Rectal smooth muscle tissue (tissue), 1 donor: ENCODE measurements around the gene NARF.
"Not testable (repeated sequence)": the region's sequence is repeated elsewhere in the genome, so short reads cannot be mapped to it uniquely, and the experiment has no call there.

Source experiments
- H3K27ac ChIP-seq: one replicate; pipeline ENCODE4 v1.7.0; 2013; ENCODE audit warnings: low read depth, low read length, inconsistent platforms
- H3K27me3 ChIP-seq: one replicate; pipeline ENCODE4 v1.7.0; 2013; ENCODE audit warnings: low read length; ENCODE audit not compliant: control insufficient read depth, insufficient read depth
- H3K36me3 ChIP-seq: one replicate; pipeline ENCODE4 v1.7.0; 2013; ENCODE audit warnings: low read length; ENCODE audit not compliant: control insufficient read depth, insufficient read depth
- H3K4me1 ChIP-seq: one replicate; pipeline ENCODE4 v1.7.0; 2013; ENCODE audit warnings: low read length; ENCODE audit not compliant: control insufficient read depth, insufficient read depth
- H3K4me3 ChIP-seq: one replicate; pipeline ENCODE4 v1.7.0; 2013; ENCODE audit warnings: low read length
- H3K9ac ChIP-seq: one replicate; pipeline ENCODE4 v1.7.0; 2013; ENCODE audit warnings: low read length

The NARF gene

DNA sequence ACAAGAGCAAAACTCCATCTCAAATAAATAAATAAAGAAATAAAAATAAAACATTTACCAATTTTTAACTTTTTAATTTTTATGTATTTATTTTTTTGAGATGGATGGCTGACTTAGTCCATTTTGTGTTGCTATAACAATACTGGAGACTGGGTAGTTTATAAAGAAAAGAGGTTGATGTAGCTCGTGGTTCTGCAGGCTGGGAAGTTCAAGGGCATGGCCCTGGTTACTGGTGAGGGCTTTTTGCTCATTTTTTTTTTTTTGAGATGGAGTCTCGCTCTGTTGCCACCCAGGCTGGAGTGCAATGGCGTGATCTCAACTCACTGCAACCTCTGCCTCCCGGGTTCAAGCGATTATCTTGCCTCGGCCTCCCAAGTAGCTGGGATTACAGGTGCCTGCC is 46.8 kb downstream of the NARF start:
- no peak overlapping the region for H3K4me3 ChIP-seq
- H3K4me1 ChIP-seq, result no peaks in the 10 kb centered on the region
- no peaks in the 10 kb centered on the region for H3K36me3 ChIP-seq
- H3K27me3 ChIP-seq, result no peaks in the 10 kb centered on the region
- H3K9ac ChIP-seq, result no peak overlapping the region
- no peak overlapping the region for H3K27ac ChIP-seq

DNA sequence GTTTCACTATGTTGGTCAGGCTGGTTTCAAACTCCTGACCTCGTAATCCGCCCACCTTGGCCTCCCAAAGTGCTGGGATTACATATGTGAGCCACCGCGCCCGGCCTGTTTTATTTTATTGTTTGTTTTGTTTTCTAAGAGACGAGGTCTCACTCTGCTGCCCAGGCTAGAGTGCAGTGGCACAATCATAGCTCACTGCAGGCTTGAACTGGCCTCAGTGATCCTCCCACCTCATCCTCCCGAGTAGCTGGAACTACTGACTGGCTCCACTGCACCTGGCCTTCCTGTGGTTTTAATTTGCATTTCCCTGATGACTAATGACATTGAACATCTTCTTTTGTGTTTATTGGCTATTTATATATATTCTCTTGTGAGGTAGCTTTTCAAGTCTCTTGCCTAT is 47.9 kb downstream of the NARF start:
- not testable (repeated sequence) for H3K27ac ChIP-seq, H3K36me3 ChIP-seq, H3K4me1 ChIP-seq, H3K27me3 ChIP-seq, H3K9ac ChIP-seq, H3K4me3 ChIP-seq

DNA sequence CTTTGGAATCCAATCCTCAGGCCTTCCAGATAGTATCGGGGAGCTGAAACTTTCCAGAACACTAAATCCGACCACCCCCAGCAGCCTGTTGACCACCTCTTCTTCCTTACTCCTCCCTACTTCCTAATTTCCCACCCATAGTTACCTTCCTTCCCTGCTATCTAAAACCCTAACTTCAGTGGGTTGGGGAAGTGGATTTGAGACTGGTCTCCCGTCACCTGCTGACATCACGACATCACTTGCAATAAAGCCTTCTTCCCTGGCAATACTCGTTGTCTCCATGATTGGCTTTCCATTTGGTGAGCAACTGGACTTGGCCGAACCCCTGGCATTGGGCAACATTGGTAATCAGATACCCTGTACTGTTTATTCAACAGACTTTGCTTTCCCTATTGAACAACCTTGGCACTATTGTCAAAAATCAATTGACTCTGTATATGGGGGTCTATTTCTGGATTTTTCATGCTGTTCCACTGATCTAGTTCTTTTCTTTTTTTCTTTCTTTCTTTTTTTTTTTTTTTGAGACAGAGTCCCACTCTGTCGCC is 49.2 kb downstream of the NARF start:
- Histone ChIP-seq H3K4me1 (no peaks in the 10 kb centered on the region), H3K27me3 (no peaks in the 10 kb centered on the region), H3K4me3 (no peak overlapping the region), H3K27ac (no peak overlapping the region), H3K36me3 (no peaks in the 10 kb centered on the region), H3K9ac (no peak overlapping the region)

DNA sequence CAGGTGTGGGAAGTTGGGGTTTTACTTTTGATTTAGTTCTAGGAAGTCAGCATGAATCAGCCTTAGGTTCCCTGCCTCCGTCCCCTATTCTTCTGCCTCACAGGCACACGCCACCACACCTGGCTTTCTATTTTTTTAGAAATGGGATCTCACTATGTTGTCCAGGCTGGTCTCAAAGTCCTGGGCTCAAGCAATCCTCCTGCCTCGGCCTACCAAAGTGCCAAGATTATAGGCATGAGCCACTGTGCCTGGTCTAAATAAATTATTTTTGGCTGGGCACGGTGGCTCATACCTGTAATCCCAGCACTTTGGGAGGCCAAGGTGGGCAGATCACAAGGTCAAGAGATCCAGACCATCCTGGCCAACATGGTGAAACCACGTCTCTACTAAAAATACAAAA is 53.1 kb downstream of the NARF start:
- H3K4me1 ChIP-seq, H3K4me3 ChIP-seq, H3K27me3 ChIP-seq, H3K36me3 ChIP-seq, H3K27ac ChIP-seq, H3K9ac ChIP-seq: not testable (repeated sequence)

DNA sequence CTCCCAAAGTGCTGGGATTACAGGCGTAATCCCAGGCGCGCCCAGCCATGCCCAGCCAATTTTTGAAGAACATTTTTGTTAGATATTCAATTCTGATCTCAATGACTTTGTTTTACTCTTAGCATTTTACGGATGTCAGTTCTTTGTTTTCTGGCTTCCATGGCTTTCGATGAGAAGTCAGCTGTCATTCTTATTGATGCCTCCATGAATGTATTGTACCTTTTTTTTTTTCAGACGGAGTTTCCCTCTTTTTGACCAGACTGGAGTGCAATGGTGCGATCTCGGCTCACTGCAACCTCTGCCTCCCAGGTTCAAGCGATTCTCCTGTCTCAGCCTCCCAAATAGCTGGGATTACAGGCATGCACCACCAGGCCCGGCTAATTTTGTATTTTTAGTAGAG is 55.3 kb downstream of the NARF start:
- H3K36me3 ChIP-seq, H3K27ac ChIP-seq, H3K27me3 ChIP-seq, H3K4me1 ChIP-seq, H3K4me3 ChIP-seq, H3K9ac ChIP-seq: not testable (repeated sequence)

DNA sequence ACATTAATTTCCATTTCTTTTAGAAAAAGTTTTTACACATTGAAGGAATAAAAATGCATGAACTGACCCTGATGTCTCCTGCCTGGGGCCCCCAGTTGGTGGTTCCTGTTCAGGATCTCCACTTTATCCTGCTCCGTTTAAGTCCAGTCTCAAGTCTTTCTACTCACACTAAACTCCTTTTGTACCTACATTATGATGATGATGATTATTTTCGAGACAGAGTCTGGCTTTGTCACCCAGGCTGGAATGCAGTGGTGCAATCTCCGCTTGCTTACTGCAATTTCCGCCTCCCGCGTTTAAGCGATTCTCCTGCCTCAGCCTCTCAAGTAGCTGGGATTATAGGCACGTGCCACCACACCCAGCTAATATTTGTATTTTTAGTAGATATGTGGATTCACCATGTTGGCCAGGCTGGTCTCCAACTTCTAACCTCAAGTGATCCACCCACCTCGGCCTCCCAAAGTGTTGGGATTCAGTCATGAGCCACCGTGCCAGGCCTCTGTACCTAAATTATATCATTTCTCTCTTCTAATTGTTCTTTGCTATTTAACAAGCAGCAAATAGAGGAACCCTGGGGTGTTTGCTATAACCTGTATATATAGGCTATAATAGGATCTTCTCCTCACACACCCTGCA is 58.8 kb downstream of the NARF start:
- Histone ChIP-seq H3K4me3 (no peak overlapping the region), H3K4me1 (no peaks in the 10 kb centered on the region), H3K9ac (no peak overlapping the region), H3K27ac (no peak overlapping the region), H3K36me3 (no peaks in the 10 kb centered on the region), H3K27me3 (no peaks in the 10 kb centered on the region)

DNA sequence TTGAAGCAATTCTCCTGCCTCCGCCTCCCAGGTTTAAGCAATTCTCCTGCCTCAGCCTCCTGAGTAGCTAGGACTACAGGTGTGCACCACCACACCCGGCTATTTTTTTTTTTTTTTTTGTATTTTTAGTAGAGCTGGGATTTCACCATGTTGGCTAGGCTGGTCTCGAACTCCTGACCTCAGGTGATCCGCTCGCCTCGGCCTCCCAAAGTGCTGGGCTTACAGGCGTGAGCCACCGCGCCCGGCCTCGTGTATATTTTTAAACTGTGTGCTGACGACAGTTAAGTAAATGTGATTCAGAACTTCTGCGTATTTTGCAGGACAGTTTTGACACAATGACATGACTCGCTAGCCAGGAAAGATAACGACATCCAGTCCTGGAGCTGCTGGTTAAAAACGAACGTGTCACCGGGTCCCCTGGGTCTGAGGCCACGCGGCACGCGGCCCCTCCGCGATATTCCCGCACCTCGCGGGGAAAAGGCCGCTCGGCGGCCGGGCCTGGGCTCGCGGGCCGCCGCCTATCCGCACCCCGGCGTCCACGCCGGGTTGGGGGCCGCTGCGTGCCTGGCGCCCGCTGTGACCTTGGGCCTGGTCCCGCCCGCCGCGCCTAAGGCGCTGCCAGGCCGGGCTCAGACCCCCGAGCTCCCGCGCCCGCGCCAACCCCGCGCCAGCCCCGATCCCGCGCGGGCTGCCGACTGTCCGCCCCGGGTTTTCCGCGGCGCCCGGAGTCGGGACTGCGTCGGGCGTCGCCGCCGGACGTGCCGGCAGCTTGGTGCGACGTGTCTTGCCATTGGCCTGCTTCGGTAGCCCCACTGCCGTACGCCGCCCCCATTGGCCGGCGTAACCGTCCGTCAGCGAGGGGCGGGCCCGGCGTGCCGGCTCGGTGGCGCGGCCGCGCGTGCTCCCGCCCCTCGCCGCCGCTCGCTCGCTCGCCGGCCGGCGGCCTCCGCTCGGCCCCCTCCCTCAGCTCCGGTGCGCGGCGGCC is 60.6 kb downstream of the NARF start, which contains the start of gene FOXK2:
Gene FOXK2 (plus strand): TSS at position 907 of the 985 bp plus-strand sequence. CDS start 157 bp downstream, outside the sequence.
- Histone ChIP-seq H3K27me3 (no peaks in the 10 kb centered on the region), H3K27ac (peak within 1 kb of the TSS; percentile 94), H3K9ac (peak within 1 kb of the TSS; percentile 62), H3K4me1 (no peaks in the 10 kb centered on the region), H3K4me3 (peak within 1 kb of the TSS; percentile 75), H3K36me3 (no peaks in the 10 kb centered on the region)

DNA sequence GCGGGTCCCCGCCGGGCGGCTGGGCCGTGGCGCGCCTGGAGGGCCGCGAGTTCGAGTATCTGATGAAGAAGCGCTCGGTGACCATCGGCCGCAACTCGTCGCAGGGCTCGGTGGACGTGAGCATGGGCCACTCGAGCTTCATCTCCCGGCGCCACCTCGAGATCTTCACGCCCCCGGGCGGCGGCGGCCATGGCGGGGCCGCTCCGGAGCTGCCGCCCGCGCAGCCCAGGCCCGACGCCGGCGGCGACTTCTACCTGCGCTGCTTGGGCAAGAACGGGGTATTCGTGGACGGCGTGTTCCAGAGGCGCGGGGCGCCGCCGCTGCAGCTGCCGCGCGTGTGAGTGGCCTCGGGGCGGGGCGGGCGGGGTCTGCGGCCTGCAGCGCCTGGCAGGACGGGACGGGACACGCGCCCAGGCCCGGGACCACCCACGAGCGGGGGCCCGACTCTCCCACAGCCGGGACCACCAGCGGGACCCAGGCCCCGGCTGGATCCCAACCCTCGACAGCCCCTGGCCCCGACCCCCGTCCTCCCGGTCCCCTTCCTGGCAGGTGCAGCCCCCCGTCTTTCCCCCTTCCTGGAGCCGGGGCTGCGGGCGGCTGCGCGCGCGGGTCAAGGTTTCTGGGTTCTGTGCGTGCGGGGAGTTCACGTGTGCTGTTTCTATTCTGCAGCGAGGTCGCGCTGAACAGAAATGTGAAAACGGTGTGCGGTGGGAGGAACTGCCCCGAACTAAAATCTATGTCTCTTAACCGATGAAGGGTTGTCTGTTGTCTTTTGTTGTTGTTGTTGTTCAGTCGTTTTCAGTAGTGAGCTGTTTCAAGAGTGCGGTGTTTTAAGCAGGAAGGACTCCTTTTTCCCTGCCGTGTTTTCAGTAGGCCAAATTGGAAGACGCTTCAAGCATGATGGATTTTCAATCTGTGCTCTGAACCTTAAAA is 61.7 kb downstream of the NARF start:
- H3K9ac ChIP-seq, result peak overlapping the region; percentile 56
- H3K27ac ChIP-seq, result peak overlapping the region; percentile 69
- H3K36me3 ChIP-seq, result no peaks in the 10 kb centered on the region
- peaks cover 5% of the 10 kb centered on the region for H3K4me1 ChIP-seq
- peak overlapping the region; percentile 75 for H3K4me3 ChIP-seq
- H3K27me3 ChIP-seq, result no peaks in the 10 kb centered on the region

DNA sequence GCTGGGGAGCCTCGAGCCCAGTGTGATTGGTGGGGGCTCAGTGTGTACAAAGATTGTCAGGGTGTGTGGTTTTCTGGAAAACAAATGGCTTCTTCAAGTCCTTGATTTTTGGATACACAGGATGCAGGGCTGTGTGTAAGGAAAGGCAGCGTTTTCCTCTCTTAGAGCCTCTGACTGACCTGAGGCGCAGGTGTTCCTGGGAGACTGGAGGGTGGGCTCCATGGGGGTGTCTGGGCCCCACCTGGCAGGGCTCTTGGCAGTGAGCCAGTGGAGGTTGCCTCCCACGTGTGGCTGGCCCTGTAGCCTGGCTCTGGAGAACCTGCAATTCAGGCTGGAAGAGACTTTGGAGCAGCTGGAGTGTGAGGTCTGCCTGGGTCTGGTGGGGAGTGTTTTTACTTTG is 66.0 kb downstream of the NARF start:
- Histone ChIP-seq H3K36me3 (no peaks in the 10 kb centered on the region), H3K4me3 (no peak overlapping the region), H3K4me1 (peaks cover 21% of the 10 kb centered on the region), H3K27me3 (no peaks in the 10 kb centered on the region), H3K27ac (no peak overlapping the region), H3K9ac (no peak overlapping the region)

DNA sequence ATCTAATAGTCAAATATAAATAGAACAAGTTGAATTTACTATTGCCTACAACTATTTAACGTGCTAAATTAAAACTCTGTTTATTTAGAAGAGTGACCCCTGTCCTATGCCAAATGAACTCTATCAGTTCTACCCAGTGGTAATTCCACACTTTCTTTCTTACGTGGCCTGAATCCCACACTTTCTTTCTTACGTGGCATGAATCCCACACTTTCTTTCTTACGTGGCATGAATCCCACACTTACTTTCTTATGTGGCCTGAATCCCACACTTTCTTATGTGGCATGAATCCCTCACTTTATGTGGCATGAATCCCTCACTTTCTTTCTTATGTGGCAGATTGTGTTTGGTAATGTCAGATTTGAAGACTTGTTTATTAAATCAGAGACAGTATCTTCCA is 67.2 kb downstream of the NARF start:
- H3K27ac ChIP-seq, result peak overlapping the region; percentile 4

DNA sequence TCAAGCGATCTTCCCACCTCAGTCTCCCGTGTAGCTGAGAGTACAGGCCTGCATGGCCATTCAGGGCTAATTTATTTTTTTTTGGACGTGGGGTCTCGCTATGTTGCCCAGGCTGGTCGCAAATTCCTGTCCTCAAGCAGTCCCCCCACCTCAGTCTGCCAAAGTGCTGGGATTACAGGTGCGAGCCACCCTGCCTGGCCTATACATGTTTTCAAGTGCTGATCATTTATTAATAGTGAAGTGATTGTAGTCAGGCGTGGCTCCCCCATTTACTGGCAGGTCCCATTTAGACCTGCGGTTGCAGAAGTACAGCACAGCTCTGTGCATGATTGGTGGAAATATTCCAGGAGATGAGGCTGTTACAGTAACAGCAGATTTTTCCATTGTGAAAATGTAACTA is 69.4 kb downstream of the NARF start:
- Histone ChIP-seq H3K36me3 (no peaks in the 10 kb centered on the region), H3K9ac (no peak overlapping the region), H3K4me1 (peaks cover 34% of the 10 kb centered on the region), H3K4me3 (no peak overlapping the region), H3K27ac (peak overlapping the region; percentile 21), H3K27me3 (no peaks in the 10 kb centered on the region)

More for the DNA sequence above, 67.2 kb downstream of the NARF start:
- H3K4me3 ChIP-seq, result no peak overlapping the region
- H3K4me1 ChIP-seq, result peaks cover 26% of the 10 kb centered on the region
- H3K36me3 ChIP-seq, result no peaks in the 10 kb centered on the region
- no peaks in the 10 kb centered on the region for H3K27me3 ChIP-seq
- H3K9ac ChIP-seq, result no peak overlapping the region
